Fibroblast of lung (primary cell): ENCODE measurements around the gene CFAP97D2.

ENCODE experiments used
- CTCF ChIP-seq, 2 donors: IDR thresholded peaks in 1 of 2; conservative IDR thresholded peaks in 1 of 2; 1 replicate in 1 of 2; 2 replicates in 1 of 2; pipeline ENCODE4 v1.5.1; 2011 to 2012; ENCODE audit warnings: low read length in 2 of 2, control low read depth in 1 of 2, inconsistent platforms in 1 of 2, low read depth in 1 of 2, mild to moderate bottlenecking in 1 of 2
- EZH2 ChIP-seq: IDR thresholded peaks from 2 replicates; pipeline ENCODE4 v1.5.1; 2012; ENCODE audit warnings: low read length, control low read depth, mild to moderate bottlenecking; ENCODE audit errors: missing control alignments

GRCh38 chr13:114130131-114130836, 48.8 kb upstream of the CFAP97D2 start:
- TF ChIP-seq CTCF (conservative IDR thresholded peaks at IDR 0.05 in 1 of 2, IDR thresholded peaks at IDR 0.05 in 1 of 2; ENCODE audit: low read depth in 1 of 2, low read length in 2 of 2) = no peak
- no peak for TF ChIP-seq EZH2
